ENCODE measurements around the gene TMEM200B.

- TF ChIP-seq, protein P1, sequence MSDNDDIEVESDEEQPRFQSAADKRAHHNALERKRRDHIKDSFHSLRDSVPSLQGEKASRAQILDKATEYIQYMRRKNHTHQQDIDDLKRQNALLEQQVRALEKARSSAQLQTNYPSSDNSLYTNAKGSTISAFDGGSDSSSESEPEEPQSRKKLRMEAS (IDR thresholded peaks at IDR 0.05), result no peak
- no peak for TF ChIP-seq EGR1 (IDR thresholded peaks at IDR 0.05)
- TF ChIP-seq, protein P2, sequence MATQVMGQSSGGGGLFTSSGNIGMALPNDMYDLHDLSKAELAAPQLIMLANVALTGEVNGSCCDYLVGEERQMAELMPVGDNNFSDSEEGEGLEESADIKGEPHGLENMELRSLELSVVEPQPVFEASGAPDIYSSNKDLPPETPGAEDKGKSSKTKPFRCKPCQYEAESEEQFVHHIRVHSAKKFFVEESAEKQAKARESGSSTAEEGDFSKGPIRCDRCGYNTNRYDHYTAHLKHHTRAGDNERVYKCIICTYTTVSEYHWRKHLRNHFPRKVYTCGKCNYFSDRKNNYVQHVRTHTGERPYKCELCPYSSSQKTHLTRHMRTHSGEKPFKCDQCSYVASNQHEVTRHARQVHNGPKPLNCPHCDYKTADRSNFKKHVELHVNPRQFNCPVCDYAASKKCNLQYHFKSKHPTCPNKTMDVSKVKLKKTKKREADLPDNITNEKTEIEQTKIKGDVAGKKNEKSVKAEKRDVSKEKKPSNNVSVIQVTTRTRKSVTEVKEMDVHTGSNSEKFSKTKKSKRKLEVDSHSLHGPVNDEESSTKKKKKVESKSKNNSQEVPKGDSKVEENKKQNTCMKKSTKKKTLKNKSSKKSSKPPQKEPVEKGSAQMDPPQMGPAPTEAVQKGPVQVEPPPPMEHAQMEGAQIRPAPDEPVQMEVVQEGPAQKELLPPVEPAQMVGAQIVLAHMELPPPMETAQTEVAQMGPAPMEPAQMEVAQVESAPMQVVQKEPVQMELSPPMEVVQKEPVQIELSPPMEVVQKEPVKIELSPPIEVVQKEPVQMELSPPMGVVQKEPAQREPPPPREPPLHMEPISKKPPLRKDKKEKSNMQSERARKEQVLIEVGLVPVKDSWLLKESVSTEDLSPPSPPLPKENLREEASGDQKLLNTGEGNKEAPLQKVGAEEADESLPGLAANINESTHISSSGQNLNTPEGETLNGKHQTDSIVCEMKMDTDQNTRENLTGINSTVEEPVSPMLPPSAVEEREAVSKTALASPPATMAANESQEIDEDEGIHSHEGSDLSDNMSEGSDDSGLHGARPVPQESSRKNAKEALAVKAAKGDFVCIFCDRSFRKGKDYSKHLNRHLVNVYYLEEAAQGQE (IDR thresholded peaks at IDR 0.05; ENCODE audit: low read depth), result no peak
- no peak for TF ChIP-seq ZBTB7A (IDR thresholded peaks at IDR 0.05; ENCODE audit: low read depth)
- TF ChIP-seq TEAD4 (IDR thresholded peaks at IDR 0.05), result no peak
- no peak for TF ChIP-seq EP300 (IDR thresholded peaks at IDR 0.05; ENCODE audit: borderline replicate concordance)
Measured at GRCh38 chr1:29159773-29160172, 36.1 kb upstream of the TMEM200B start.

Data from Ishikawa (cell line).